CD14-positive monocyte (primary cell): ENCODE measurements around the gene SPRED2. TPM values are rescaled to one million over a fixed set of nuclear protein-coding genes. Genes with fewer than 3 reads are reported as not detected.

Experiments
- DNase-seq, 3 donors: peaks; one replicate each; pipeline ENCODE4 v3.0.0-alpha.2; 2011 to 2022
- H2AFZ ChIP-seq: 2 replicates; pipeline ENCODE4 v1.6.0; 2012; ENCODE audit warnings: mild to moderate bottlenecking, low read depth, low read length, inconsistent platforms; ENCODE audit not compliant: insufficient read depth, poor library complexity, severe bottlenecking
- H3K27ac ChIP-seq, 2 donors: 1 replicate in 1 of 2; 2 replicates in 1 of 2; pipeline ENCODE4 v1.5.1; 2012 to 2013; ENCODE audit warnings: low read length in 2 of 2, control low read depth in 1 of 2, inconsistent platforms in 1 of 2, low read depth in 1 of 2, mild to moderate bottlenecking in 1 of 2
- H3K27me3 ChIP-seq, 2 donors: one replicate each; pipeline versions ENCODE4 v1.6.0 to v1.6.1; 2011 to 2013; ENCODE audit warnings: low read length in 2 of 2; ENCODE audit not compliant: control insufficient read depth in 2 of 2, insufficient read depth in 2 of 2
- H3K36me3 ChIP-seq, 2 donors: replicated peaks in 1 of 2; 1 replicate in 1 of 2; 2 replicates in 1 of 2; pipeline versions ENCODE4 v1.5.1 to v1.6.1; 2012 to 2013; ENCODE audit warnings: low read length in 2 of 2, control low read depth in 1 of 2, inconsistent platforms in 1 of 2, mild to moderate bottlenecking in 1 of 2; ENCODE audit not compliant: insufficient read depth in 2 of 2, control insufficient read depth in 1 of 2
- H3K4me1 ChIP-seq, 2 donors: 1 replicate in 1 of 2; 2 replicates in 1 of 2; pipeline versions ENCODE4 v1.5.1 to v1.6.1; 2012 to 2013; ENCODE audit warnings: low read length in 2 of 2, control low read depth in 1 of 2, inconsistent platforms in 1 of 2, mild to moderate bottlenecking in 1 of 2, moderate library complexity in 1 of 2; ENCODE audit not compliant: insufficient read depth in 2 of 2, control insufficient read depth in 1 of 2
- H3K4me2 ChIP-seq: replicated peaks from 2 replicates; pipeline ENCODE3; 2012; ENCODE audit warnings: low read length, moderate library complexity, mild to moderate bottlenecking; ENCODE audit not compliant: poor library complexity, severe bottlenecking; ENCODE audit errors: extremely low read depth
- H3K4me3 ChIP-seq, 3 experiments: fragments of 200-600 bp in 1 of 3; sonication (generic) in 1 of 3; replicated peaks in 1 of 3; 1 replicate in 2 of 3; 2 replicates in 1 of 3; pipeline ENCODE4 v1.5.1; 2011 to 2013; ENCODE audit warnings: low read length in 3 of 3, mild to moderate bottlenecking in 3 of 3, control low read depth in 2 of 3, low read depth in 2 of 3, inconsistent platforms in 1 of 3, moderate library complexity in 1 of 3
- H3K79me2 ChIP-seq: 2 replicates; pipeline ENCODE4 v1.6.0; 2012; ENCODE audit warnings: mild to moderate bottlenecking, control low read depth, inconsistent platforms, low read length, moderate library complexity; ENCODE audit not compliant: insufficient read depth
- H3K9ac ChIP-seq: 2 replicates; pipeline ENCODE4 v1.6.0; 2017; ENCODE audit warnings: low read length, mild to moderate bottlenecking; ENCODE audit not compliant: insufficient read depth, poor library complexity, severe bottlenecking
- H3K9me3 ChIP-seq, 2 donors: replicated peaks in 1 of 2; 1 replicate in 1 of 2; 2 replicates in 1 of 2; pipeline versions ENCODE4 v1.5.1 to v1.6.1; 2012 to 2013; ENCODE audit warnings: low read length in 2 of 2, control low read depth in 1 of 2; ENCODE audit not compliant: control insufficient read depth in 1 of 2, insufficient read depth in 1 of 2
- H4K20me1 ChIP-seq: 2 replicates; pipeline ENCODE4 v1.6.0; 2012; ENCODE audit warnings: mild to moderate bottlenecking, low read length, control low read depth, moderate library complexity; ENCODE audit not compliant: insufficient read depth
- H3K27ac Mint-ChIP-seq, 7 donors: one replicate each; pipeline ENCODE4 v1.8.0; 2020; ENCODE audit warnings: mild to moderate bottlenecking in 7 of 7, mixed read lengths in 7 of 7, moderate library complexity in 6 of 7, inconsistent platforms in 2 of 7
- H3K27me3 Mint-ChIP-seq, 3 donors: one replicate each; pipeline ENCODE4 v1.8.0; 2021 to 2022; ENCODE audit warnings: low read depth in 3 of 3, mild to moderate bottlenecking in 3 of 3, mixed read lengths in 3 of 3, moderate library complexity in 3 of 3, inconsistent platforms in 1 of 3
- H3K36me3 Mint-ChIP-seq, 2 donors: one replicate each; pipeline ENCODE4 v1.8.0; 2020; ENCODE audit warnings: mixed read lengths in 2 of 2, inconsistent platforms in 1 of 2, mild to moderate bottlenecking in 1 of 2
- H3K4me1 Mint-ChIP-seq: one replicate; pipeline ENCODE4 v1.8.0; 2020; ENCODE audit warnings: mild to moderate bottlenecking, mixed read lengths
- H3K4me3 Mint-ChIP-seq, 2 donors: one replicate each; pipeline ENCODE4 v1.8.0; 2020; ENCODE audit warnings: mild to moderate bottlenecking in 2 of 2, mixed read lengths in 2 of 2, moderate library complexity in 1 of 2
- H3K9me3 Mint-ChIP-seq, 7 donors: one replicate each; pipeline ENCODE4 v1.8.0; 2020 to 2022; ENCODE audit warnings: mixed read lengths in 7 of 7, mild to moderate bottlenecking in 6 of 7, moderate library complexity in 6 of 7, inconsistent platforms in 2 of 7
- CTCF ChIP-seq: fragments of 200-600 bp; IDR thresholded peaks from one replicate; pipeline ENCODE4 v1.8.0; 2022; ENCODE audit warnings: antibody characterized with exemption, mild to moderate bottlenecking
- WGBS: methylation state at CpG from one replicate; pipeline ENCODE4 v1.1.5; 2013; ENCODE audit warnings: missing lambda C conversion rate; ENCODE audit not compliant: insufficient coverage; 5-methylcytosine and 5-hydroxymethylcytosine counted together
- intact Hi-C, 2 donors: fragments of 100-400 bp; cut with micrococcal nuclease; formaldehyde crosslinking; loops; one replicate each; pipeline versions ENCODE4 v1.15.0 to v1.15.1; 2023
- polyA plus RNA-seq, 3 donors: library from polyadenylated mRNA; depleted of rRNA in 1 of 3; unstranded in 2 of 3; stranded (reverse) in 1 of 3; fragments of 300-500 nt in 2 of 3; fragments of >200 nt in 1 of 3; fragmentation: Illumina TruSeq in 2 of 3; gene quantifications; 1 replicate in 2 of 3; 2 replicates in 1 of 3; pipeline ENCODE4 v1.2.3, GENCODE V29; 2012 to 2021

SPRED2 gene
- polyA plus RNA-seq, 3 donors: 0.20 to 2.0 (median 0.33) TPM

- Histone ChIP-seq H3K4me1 (peaks cover 21 to 30% of the 10 kb centered on the region in 2 donors), H3K4me2 (no peak overlapping the region), H3K9me3 (no peaks in the 10 kb centered on the region), H3K9ac (no peak overlapping the region), H2AFZ (no peak overlapping the region), H3K27me3 (no peaks in the 10 kb centered on the region), H3K4me3 (no peak overlapping the region), H3K27ac (no peak overlapping the region), H3K79me2 (no peaks in the 10 kb centered on the region), H3K36me3 (no peaks in the 10 kb centered on the region), H4K20me1 (no peaks in the 10 kb centered on the region)
- Mint-ChIP-seq H3K36me3 (peaks cover 0 to 9% of the 10 kb centered on the region in 2 donors), H3K4me1 (peaks cover 32% of the 10 kb centered on the region), H3K27ac (peak overlapping the region in 1 of 7 donors; percentile 27), H3K27me3 (peaks cover 0 to 2% (median 0%) of the 10 kb centered on the region in 3 donors), H3K9me3 (no peaks in the 10 kb centered on the region), H3K4me3 (no peak overlapping the region)
- no peak for DNase-seq
- no peak for TF ChIP-seq CTCF
- intact Hi-C loops: no loop called here
- WGBS: 100% methylated on average over 1 of the region's 1 CpG
These were observed 59.8 kb downstream of the SPRED2 start for GRCh38 chr2:65372619-65373018.

GRCh38 chr2:65371074-65371434 lies 61.3 kb downstream of the SPRED2 start:
- H3K4me3 ChIP-seq: no peak overlapping the region
- H3K9ac ChIP-seq: no peak overlapping the region
- peaks cover 0 to 3% (median 0%) of the 10 kb centered on the region in 3 donors for H3K27me3 Mint-ChIP-seq
- no peak overlapping the region for H3K4me3 Mint-ChIP-seq
- peaks cover 32 to 41% of the 10 kb centered on the region in 2 donors for H3K4me1 ChIP-seq
- H3K36me3 Mint-ChIP-seq: peaks cover 0 to 9% of the 10 kb centered on the region in 2 donors
- no peaks in the 10 kb centered on the region for H3K9me3 ChIP-seq
- H3K27ac ChIP-seq: no peak overlapping the region
- intact Hi-C loops: no loop called here
- H4K20me1 ChIP-seq: no peaks in the 10 kb centered on the region
- peak overlapping the region in 2 of 7 donors; percentile 13 to 14 for H3K27ac Mint-ChIP-seq
- no peaks in the 10 kb centered on the region for H3K79me2 ChIP-seq
- no peaks in the 10 kb centered on the region for H3K36me3 ChIP-seq
- no peak overlapping the region for H3K4me2 ChIP-seq
- 92% methylated on average over 2 of the region's 4 CpGs for whole genome bisulfite sequencing
- no peaks in the 10 kb centered on the region for H3K27me3 ChIP-seq
- DNase-seq: no peak
- TF ChIP-seq CTCF: no peak
- peaks cover 39% of the 10 kb centered on the region for H3K4me1 Mint-ChIP-seq
- no peaks in the 10 kb centered on the region for H3K9me3 Mint-ChIP-seq
- H2AFZ ChIP-seq: no peak overlapping the region
